Astrocyte (in vitro differentiated cells and primary cell): ENCODE data around the gene TMEM86A. TPM values are rescaled to one million over a fixed set of nuclear protein-coding genes. Genes with fewer than 3 reads are reported as not detected.

ENCODE experiments used
- DNase-seq: peaks from one replicate; pipeline ENCODE4 v3.0.0-alpha.2; 2010; ENCODE audit warnings: low read depth
- FAIRE-seq: peaks from 2 replicates; lab custom pipeline; 2011; peaks lifted over from hg19 to GRCh38; lab: Jason Lieb, UNC
- H2AFZ ChIP-seq: 2 replicates; pipeline ENCODE4 v1.6.0; 2012; ENCODE audit warnings: low read depth, low read length, inconsistent platforms
- H3K27ac ChIP-seq: 2 replicates; pipeline ENCODE4 v1.5.1; 2011; ENCODE audit warnings: low read depth, low read length, inconsistent platforms
- H3K27me3 ChIP-seq: 2 replicates; pipeline ENCODE4 v1.6.0; 2011; ENCODE audit warnings: low read length, inconsistent platforms; ENCODE audit not compliant: insufficient read depth
- H3K36me3 ChIP-seq: 2 replicates; pipeline ENCODE4 v1.5.1; 2011; ENCODE audit warnings: low read length, inconsistent platforms; ENCODE audit not compliant: insufficient read depth
- H3K4me1 ChIP-seq: 2 replicates; pipeline ENCODE4 v1.5.1; 2011; ENCODE audit warnings: low read length, inconsistent platforms; ENCODE audit not compliant: insufficient read depth
- H3K4me2 ChIP-seq: 2 replicates; pipeline ENCODE4 v1.6.0; 2012; ENCODE audit warnings: low read length, inconsistent platforms
- H3K4me3 ChIP-seq: 2 replicates; pipeline ENCODE4 v1.5.1; 2011; ENCODE audit warnings: low read depth, mild to moderate bottlenecking, low read length, inconsistent platforms; ENCODE audit not compliant: insufficient read depth
- H3K79me2 ChIP-seq: 2 replicates; pipeline ENCODE4 v1.6.0; 2012; ENCODE audit warnings: mild to moderate bottlenecking, low read length, inconsistent platforms; ENCODE audit not compliant: insufficient read depth
- H3K9ac ChIP-seq: 2 replicates; pipeline ENCODE4 v1.6.0; 2012; ENCODE audit warnings: mild to moderate bottlenecking, low read length, inconsistent platforms
- H3K9me3 ChIP-seq: 2 replicates; pipeline ENCODE4 v1.5.1; 2012; ENCODE audit warnings: low read depth, mild to moderate bottlenecking, low read length, inconsistent platforms; ENCODE audit not compliant: insufficient read depth
- H4K20me1 ChIP-seq: 2 replicates; pipeline ENCODE4 v1.6.0; 2012; ENCODE audit warnings: low read length, inconsistent platforms; ENCODE audit not compliant: insufficient read depth
- H3K27ac Mint-ChIP-seq: one replicate; pipeline ENCODE4 v1.8.0; 2021; ENCODE audit warnings: mild to moderate bottlenecking, mixed read lengths; ENCODE audit not compliant: unreplicated experiment
- H3K27me3 Mint-ChIP-seq: one replicate; pipeline ENCODE4 v1.8.0; 2021; ENCODE audit warnings: low read depth, mixed read lengths; ENCODE audit not compliant: unreplicated experiment
- H3K36me3 Mint-ChIP-seq: one replicate; pipeline ENCODE4 v1.8.0; 2021; ENCODE audit warnings: low read depth, mixed read lengths; ENCODE audit not compliant: unreplicated experiment
- H3K4me1 Mint-ChIP-seq: one replicate; pipeline ENCODE4 v1.8.0; 2021; ENCODE audit warnings: low read depth, mixed read lengths; ENCODE audit not compliant: unreplicated experiment
- H3K4me3 Mint-ChIP-seq: one replicate; pipeline ENCODE4 v1.8.0; 2021; ENCODE audit warnings: mild to moderate bottlenecking, moderate library complexity, mixed read lengths; ENCODE audit not compliant: unreplicated experiment
- H3K9me3 Mint-ChIP-seq: one replicate; pipeline ENCODE4 v1.8.0; 2021; ENCODE audit warnings: mild to moderate bottlenecking, mixed read lengths; ENCODE audit not compliant: unreplicated experiment
- CTCF ChIP-seq: IDR thresholded peaks from 2 replicates; pipeline ENCODE4 v1.5.1; 2011; ENCODE audit warnings: low read depth, mild to moderate bottlenecking, inconsistent platforms, low read length, moderate library complexity; ENCODE audit not compliant: insufficient read depth
- EZH2 ChIP-seq: IDR thresholded peaks from 2 replicates; pipeline ENCODE4 v1.6.1; 2012; ENCODE audit warnings: mild to moderate bottlenecking, low read length, inconsistent platforms; ENCODE audit not compliant: insufficient read depth
- total RNA-seq: library from RNA; stranded (reverse); gene quantifications from 2 replicates; pipeline ENCODE4 v1.2.1, GENCODE V29; 2021

Gene TMEM86A
- total RNA-seq, 1 donor from 2014 or later, result 4.0 TPM

GRCh38 chr11:18752502-18752901, 53.9 kb downstream of the TMEM86A start:
- Histone ChIP-seq H4K20me1 (no peaks in the 10 kb centered on the region), H3K4me3 (no peak overlapping the region), H3K36me3 (no peaks in the 10 kb centered on the region), H3K4me2 (no peak overlapping the region), H3K4me1 (peaks cover 8% of the 10 kb centered on the region), H3K9me3 (no peaks in the 10 kb centered on the region), H3K9ac (no peak overlapping the region), H3K27me3 (no peaks in the 10 kb centered on the region), H3K79me2 (no peaks in the 10 kb centered on the region), H3K27ac (no peak overlapping the region), H2AFZ (no peak overlapping the region)
- TF ChIP-seq CTCF (no peak), EZH2 (no peak)
- DNase-seq (no peak), FAIRE-seq (no peak)
- no peaks in the 10 kb centered on the region for H3K36me3 Mint-ChIP-seq
- no peak overlapping the region for H3K4me3 Mint-ChIP-seq
- peaks cover 1% of the 10 kb centered on the region for H3K27me3 Mint-ChIP-seq
- no peak overlapping the region for H3K27ac Mint-ChIP-seq
- no peaks in the 10 kb centered on the region for H3K9me3 Mint-ChIP-seq
- peaks cover 14% of the 10 kb centered on the region for H3K4me1 Mint-ChIP-seq

GRCh38 chr11:18754308-18754707, 55.7 kb downstream of the TMEM86A start:
- H3K27ac ChIP-seq, result no peak overlapping the region
- no peaks in the 10 kb centered on the region for H3K36me3 ChIP-seq
- no peaks in the 10 kb centered on the region for H3K9me3 ChIP-seq
- H3K79me2 ChIP-seq, result no peaks in the 10 kb centered on the region
- H3K4me3 Mint-ChIP-seq, result no peak overlapping the region
- H3K27me3 Mint-ChIP-seq, result peaks cover 1% of the 10 kb centered on the region
- H3K9ac ChIP-seq, result no peak overlapping the region
- H3K9me3 Mint-ChIP-seq, result no peaks in the 10 kb centered on the region
- peaks cover 4% of the 10 kb centered on the region for H3K27me3 ChIP-seq
- H3K4me1 Mint-ChIP-seq, result peaks cover 9% of the 10 kb centered on the region
- H3K4me3 ChIP-seq, result no peak overlapping the region
- no peak overlapping the region for H2AFZ ChIP-seq
- peaks cover 8% of the 10 kb centered on the region for H3K4me1 ChIP-seq
- no peaks in the 10 kb centered on the region for H4K20me1 ChIP-seq
- no peak overlapping the region for H3K27ac Mint-ChIP-seq
- no peak overlapping the region for H3K4me2 ChIP-seq
- DNase-seq (peak; percentile 43), FAIRE-seq (no peak)
- TF ChIP-seq CTCF (no peak), EZH2 (no peak)
- no peaks in the 10 kb centered on the region for H3K36me3 Mint-ChIP-seq

Other genes starting within 250 kb of the TMEM86A start
- gene LDHAL6A, start 242.9 kb upstream of the TMEM86A start, total RNA-seq, result not detected in 2 replicates
- 53.1 and 58.5 TPM in 2 replicates for gene TSG101, start 171.8 kb upstream of the TMEM86A start, total RNA-seq
- 20.1 and 23.6 TPM in 2 replicates for gene UEVLD, start 110.0 kb upstream of the TMEM86A start, total RNA-seq
- 2.7 and 2.9 TPM in 2 replicates for gene MISFA, start 99.0 kb upstream of the TMEM86A start, total RNA-seq
- gene SPTY2D1, start 64.4 kb upstream of the TMEM86A start, total RNA-seq, result 19.7 and 24.4 TPM in 2 replicates
- gene IGSF22, start 27.4 kb downstream of the TMEM86A start, total RNA-seq, result 0.05 TPM in 1 of 2 replicates, not detected in the other
- 0.07 TPM in 1 of 2 replicates, not detected in the other for gene PTPN5, start 93.0 kb downstream of the TMEM86A start, total RNA-seq
- not detected in 2 replicates for gene MRGPRX1, start 240.6 kb downstream of the TMEM86A start, total RNA-seq